Activated CD4-positive, CD25-positive, alpha-beta regulatory T cell treated with anti-CD3 and anti-CD28 coated beads, Interleukin-2, amount 50 U/mL, for 16 hours (primary cell): Measurements from ENCODE around the gene DICER1.

ENCODE experiments used
- DNase-seq: peaks from one replicate; pipeline ENCODE4 v3.0.0-alpha.2; 2020; ENCODE audit warnings: low read depth, low spot score

DICER1 gene

DNA sequence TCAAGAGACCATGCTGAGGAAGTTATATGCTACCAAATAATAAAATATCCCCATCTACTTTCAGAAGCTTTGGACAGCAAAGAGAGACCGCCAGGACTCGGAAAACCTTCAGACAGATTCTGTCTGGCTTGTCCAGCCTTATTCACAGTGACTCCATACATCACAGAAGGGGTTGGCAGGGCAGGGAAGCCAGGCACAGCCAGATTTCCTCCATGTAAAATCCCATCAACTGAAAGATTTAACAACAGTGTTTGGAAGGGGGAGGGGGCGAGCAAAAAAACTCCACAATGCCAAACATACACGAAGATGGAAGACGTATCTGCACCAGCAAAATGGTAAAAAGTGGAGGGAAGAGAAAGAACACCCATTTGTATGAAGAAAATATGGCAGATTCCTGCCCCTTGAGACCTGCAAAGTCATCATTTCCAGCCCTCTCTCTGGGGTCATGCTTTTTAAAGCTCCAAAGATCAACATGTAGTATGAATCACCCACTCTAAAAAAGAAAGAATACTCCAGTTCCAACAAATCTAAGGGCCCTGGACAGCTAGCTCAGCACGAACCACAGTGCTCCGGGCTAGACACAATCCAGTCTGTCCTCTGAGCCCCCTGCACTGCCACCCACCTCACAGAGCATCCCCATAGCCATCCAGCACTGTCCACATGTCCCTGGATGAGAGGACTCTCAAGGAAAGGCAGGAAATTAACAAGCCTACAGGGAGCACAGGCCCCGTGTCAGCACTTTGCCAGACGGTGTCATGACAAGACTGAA, 116.4 kb downstream of the DICER1 start:
- DNase-seq = no peak

DNA sequence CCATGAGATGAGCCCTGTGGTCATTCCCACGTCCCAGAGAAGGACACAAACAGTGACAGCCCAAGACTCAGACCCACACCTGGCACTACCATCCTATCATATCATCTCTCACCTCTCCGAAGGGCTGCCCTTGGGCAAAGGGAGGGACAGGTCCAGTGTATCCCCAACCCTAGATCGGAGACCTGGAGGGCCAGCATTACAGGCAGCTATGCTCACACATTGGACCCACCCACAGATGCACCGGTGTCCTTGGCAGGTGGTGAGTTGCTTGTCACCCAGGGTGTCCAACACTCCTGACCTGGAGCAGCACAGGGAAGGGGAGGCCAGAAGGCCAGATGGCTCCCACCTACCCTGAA, 117.4 kb downstream of the DICER1 start:
- no peak for DNase-seq

DNA sequence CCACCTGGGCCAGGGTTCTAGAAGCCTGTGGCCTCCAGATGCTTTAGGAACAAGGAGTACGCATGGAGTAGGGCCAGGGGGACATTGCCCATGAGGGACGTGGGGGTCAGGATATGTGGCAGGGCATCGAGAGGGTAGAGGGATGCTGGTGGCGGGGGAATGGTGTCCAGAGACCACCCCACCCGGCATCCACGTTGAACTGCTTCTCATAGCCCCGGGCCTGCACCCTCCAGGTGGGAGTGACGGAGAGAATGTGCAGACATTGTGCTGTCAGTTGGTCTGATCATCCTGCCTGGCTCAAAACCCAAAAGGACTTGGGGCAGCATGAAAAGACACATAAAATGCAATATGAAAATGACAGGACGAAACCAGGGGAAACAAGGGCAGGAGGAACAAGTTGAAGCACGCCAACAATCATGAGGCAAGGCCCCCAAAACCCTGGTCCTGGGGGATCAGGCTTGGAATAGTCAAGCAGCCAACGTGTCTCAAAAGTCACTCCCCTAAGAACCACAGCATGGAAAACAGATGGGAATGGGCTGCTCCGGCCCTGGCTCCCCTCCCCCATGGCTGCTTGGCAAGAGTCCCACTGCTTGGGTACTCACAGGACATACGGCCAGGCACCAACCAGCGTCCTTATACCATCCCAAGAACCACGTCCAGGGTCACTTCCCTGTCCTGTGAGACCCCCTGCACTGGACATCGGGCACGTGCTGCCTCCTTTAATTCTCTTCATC, 117.9 kb downstream of the DICER1 start:
- no peak for DNase-seq

DNA sequence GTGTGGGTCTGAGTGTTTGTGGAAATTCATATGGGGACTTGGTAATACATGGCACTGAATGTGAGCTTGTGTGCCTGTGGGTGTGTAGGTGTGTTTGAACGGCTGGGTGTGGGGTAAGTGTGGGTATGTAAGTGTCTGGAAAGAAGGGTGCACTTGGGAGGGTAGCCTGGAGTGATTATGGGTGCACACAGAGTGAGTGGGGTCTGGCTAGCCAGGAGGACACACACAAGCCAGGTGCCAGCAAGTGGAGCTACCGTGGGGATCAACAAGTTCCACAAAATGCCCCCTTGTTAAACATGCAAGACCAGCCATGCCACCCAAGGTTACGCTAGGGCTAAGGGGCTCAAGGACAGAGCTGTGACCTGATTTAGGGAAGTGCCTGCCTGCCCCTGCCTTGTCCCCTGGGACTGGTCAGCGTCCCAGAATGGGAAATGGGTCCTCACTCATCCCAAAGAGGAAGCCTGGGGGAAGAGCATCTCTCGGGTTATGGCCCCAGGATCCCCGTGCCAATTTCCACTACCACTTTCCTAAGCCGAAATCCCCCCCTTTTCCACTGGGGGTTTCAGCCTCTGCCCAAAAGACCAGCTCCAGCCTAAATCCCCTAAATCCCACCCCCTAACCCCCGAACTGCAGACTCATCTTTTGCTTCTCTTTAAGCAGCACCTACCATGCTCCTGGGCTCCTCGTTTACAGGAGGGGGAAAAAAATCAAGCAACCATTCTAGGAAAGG, 118.6 kb downstream of the DICER1 start:
- DNase-seq = no peak

DNA sequence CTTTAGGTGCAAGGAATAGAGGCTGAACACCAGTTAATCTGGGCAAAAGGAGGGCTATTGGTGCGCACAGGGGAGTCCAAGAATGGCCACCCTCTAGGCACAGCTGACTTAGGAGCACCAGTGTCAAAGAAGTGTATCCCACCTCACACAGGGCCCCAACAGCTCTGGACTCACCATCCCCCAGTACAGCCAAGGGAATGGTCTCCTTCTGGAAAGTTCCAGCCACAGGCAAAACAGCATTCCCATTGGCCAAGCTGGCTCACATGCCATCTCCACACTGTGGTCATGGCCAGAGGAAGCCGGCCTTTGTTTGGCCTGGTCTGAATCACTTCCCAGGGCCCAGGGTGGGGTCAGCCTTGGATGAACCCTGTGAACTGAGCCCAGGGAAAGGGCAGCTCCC, 120.1 kb downstream of the DICER1 start:
- no peak for DNase-seq
